ENCODE data around the gene CRBN. TPM values are rescaled to one million over a fixed set of nuclear protein-coding genes. Genes with fewer than 3 reads are reported as not detected.
A peak's percentile ranks its signal among the peaks of the same experiment; 100 is the strongest.

Gene CRBN
- total RNA-seq, 1 experiment from 2014 or later, result 42.1 TPM

- intact Hi-C loops (cut with micrococcal nuclease; ENCODE audit: unreplicated experiment), result loop anchor here (10.0 kb wide), 1 partner anchor 116 kb away; no protein-coding TSS in a partner anchor
- Mint-ChIP-seq H3K27me3 (ENCODE audit: insufficient read depth, unreplicated experiment) (no peaks in the 10 kb centered on the region), H3K27ac (ENCODE audit: unreplicated experiment) (no peak overlapping the region), H3K9me3 (ENCODE audit: unreplicated experiment) (no peaks in the 10 kb centered on the region), H3K36me3 (ENCODE audit: insufficient read depth, unreplicated experiment) (no peaks in the 10 kb centered on the region), H3K4me1 (ENCODE audit: low read depth, unreplicated experiment) (no peaks in the 10 kb centered on the region), H3K4me3 (ENCODE audit: unreplicated experiment) (no peak overlapping the region)
- DNase-seq, result no peak
- no peak for TF ChIP-seq CTCF (IDR thresholded peaks at IDR 0.05; ENCODE audit: insufficient read depth in 1 of 2, low read depth in 1 of 2, low read length in 1 of 2, severe bottlenecking in 1 of 2, unreplicated experiment in 1 of 2)
- H3K4me1 ChIP-seq, result no peaks in the 10 kb centered on the region; the same call in 1 of the 2 replicates
- BruUV-seq (replicated peaks), result no TSS peak
- H3K27me3 ChIP-seq (replicated peaks; ENCODE audit: control insufficient read depth, insufficient read depth, low read length), result no peaks in the 10 kb centered on the region
- no peaks in the 10 kb centered on the region for H3K36me3 ChIP-seq (ENCODE audit: control insufficient read depth, insufficient read depth, low read length)
- no peaks in the 10 kb centered on the region for H3K9me3 ChIP-seq
- POLR2A ChIA-PET, result no interaction called here
- CTCF ChIA-PET, result no interaction called here
- H3K4me3 ChIP-seq (ENCODE audit: low read depth, low read length), result no peak overlapping the region
These were observed 29.6 kb upstream of the CRBN start for GRCh38 chr3:3209057-3209456.

DNA sequence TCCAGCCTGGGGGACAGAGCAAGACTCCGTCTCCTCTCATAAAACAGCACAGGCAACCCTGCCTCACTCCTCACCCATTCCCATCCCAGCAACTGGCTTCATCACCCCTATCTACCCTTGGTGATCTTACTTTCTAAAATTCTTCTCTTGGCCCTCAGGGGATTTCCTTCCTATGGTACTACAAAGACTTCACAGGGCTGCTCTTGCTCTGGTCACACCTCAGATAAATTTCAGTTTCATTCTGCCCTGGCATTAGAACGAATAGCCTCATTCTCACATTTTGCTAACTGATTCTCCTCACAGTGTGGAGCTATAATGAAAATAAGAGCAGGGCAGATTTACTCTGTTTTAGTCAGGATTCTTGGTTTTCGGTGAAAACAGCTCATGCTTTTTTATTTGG is 22.1 kb upstream of the CRBN start:
- BruUV-seq (replicated peaks), result no TSS peak
- Mint-ChIP-seq H3K4me1 (ENCODE audit: low read depth, unreplicated experiment) (peaks cover 6% of the 10 kb centered on the region), H3K9me3 (ENCODE audit: unreplicated experiment) (no peaks in the 10 kb centered on the region), H3K27me3 (ENCODE audit: insufficient read depth, unreplicated experiment) (peaks cover 3% of the 10 kb centered on the region), H3K4me3 (ENCODE audit: unreplicated experiment) (no peak overlapping the region), H3K36me3 (ENCODE audit: insufficient read depth, unreplicated experiment) (no peaks in the 10 kb centered on the region), H3K27ac (ENCODE audit: unreplicated experiment) (no peak overlapping the region)
- H3K27me3 ChIP-seq (replicated peaks; ENCODE audit: control insufficient read depth, insufficient read depth, low read length), result no peaks in the 10 kb centered on the region
- no peaks in the 10 kb centered on the region for H3K4me1 ChIP-seq
- ChIA-PET POLR2A (no interaction called here), CTCF (interaction anchor here (0.9 kb wide), 1 partner anchor 57 kb away, joined by 3 read pairs; no protein-coding TSS in a partner anchor)
- H3K4me3 ChIP-seq (ENCODE audit: low read depth, low read length), result no peak overlapping the region
- DNase-seq, result no peak
- no peaks in the 10 kb centered on the region for H3K36me3 ChIP-seq (ENCODE audit: control insufficient read depth, insufficient read depth, low read length)
- intact Hi-C loops (cut with micrococcal nuclease; ENCODE audit: unreplicated experiment), result loop anchor here (10.0 kb wide), 1 partner anchor 123 kb away; no protein-coding TSS in a partner anchor
- no peak for TF ChIP-seq CTCF (IDR thresholded peaks at IDR 0.05; ENCODE audit: insufficient read depth in 1 of 2, low read depth in 1 of 2, low read length in 1 of 2, severe bottlenecking in 1 of 2, unreplicated experiment in 1 of 2)
- no peaks in the 10 kb centered on the region for H3K9me3 ChIP-seq

GRCh38 chr3:3200632-3201212 is 21.2 kb upstream of the CRBN start:
- DNase-seq, result peak; percentile 41 to 62
- Histone ChIP-seq H3K4me3 (ENCODE audit: low read depth, low read length) (no peak overlapping the region), H3K27me3 (replicated peaks; ENCODE audit: control insufficient read depth, insufficient read depth, low read length) (no peaks in the 10 kb centered on the region), H3K4me1 (no peaks in the 10 kb centered on the region), H3K9me3 (no peaks in the 10 kb centered on the region), H3K36me3 (ENCODE audit: control insufficient read depth, insufficient read depth, low read length) (no peaks in the 10 kb centered on the region)
- H3K9me3 Mint-ChIP-seq (ENCODE audit: unreplicated experiment), result no peaks in the 10 kb centered on the region
- BruUV-seq (replicated peaks), result no TSS peak
- H3K4me3 Mint-ChIP-seq (ENCODE audit: unreplicated experiment), result no peak overlapping the region
- intact Hi-C loops (cut with micrococcal nuclease; ENCODE audit: unreplicated experiment), result loop anchor here (1.0 to 10.0 kb wide), 4 partner anchors 124 to 1090 kb away; no protein-coding TSS in a partner anchor
- no peaks in the 10 kb centered on the region for H3K36me3 Mint-ChIP-seq (ENCODE audit: insufficient read depth, unreplicated experiment)
- ChIA-PET CTCF (interaction anchor here (1.0 to 2.3 kb wide), 3 partner anchors 797 to 1090 kb away, joined by 5 to 11 read pairs (median 8); no protein-coding TSS in a partner anchor), POLR2A (no interaction called here)
- TF ChIP-seq CTCF (IDR thresholded peaks at IDR 0.05; ENCODE audit: insufficient read depth in 1 of 2, low read depth in 1 of 2, low read length in 1 of 2, severe bottlenecking in 1 of 2, unreplicated experiment in 1 of 2), result peak; percentile 64 to 68
- H3K27me3 Mint-ChIP-seq (ENCODE audit: insufficient read depth, unreplicated experiment), result peaks cover 3% of the 10 kb centered on the region
- H3K4me1 Mint-ChIP-seq (ENCODE audit: low read depth, unreplicated experiment), result peaks cover 6% of the 10 kb centered on the region
- H3K27ac Mint-ChIP-seq (ENCODE audit: unreplicated experiment), result no peak overlapping the region
